GM12878 (cell line): ENCODE data around the gene LMCD1. TPM values are rescaled to one million over a fixed set of nuclear protein-coding genes. Genes with fewer than 3 reads are reported as not detected.

ENCODE experiments used
- ATAC-seq: fragments of 200-7000 bp; cut with Tn5 transposase; 3 replicates; pipeline ENCODE4 v1.9.1; 2020; ENCODE audit warnings: mild to moderate bottlenecking, moderate library complexity
- BruUV-seq: library from RNA; stranded (reverse); fragments of 400-500 nt; replicated peaks from 2 replicates; lab custom pipeline; 2021; lab: Mats Ljungman, UMichigan
- CTCF ChIA-PET: fragments of 300-600 bp; sonication (Branson Sonifier 250); formaldehyde crosslinking; extraction: SDS; loops from one replicate; lab custom pipeline; 2021; ENCODE audit warnings: inconsistent platforms; lab: Yijun Ruan, JAX
- POLR2A ChIA-PET: fragments of 350-600 bp; formaldehyde crosslinking; extraction: SDS; loops from one replicate; lab custom pipeline; 2021; ENCODE audit warnings: inconsistent platforms; lab: Charles Lee
- RAD21 ChIA-PET: fragments of 300-600 bp; sonication (Branson Sonifier 250); formaldehyde crosslinking; loops from one replicate; lab custom pipeline; 2023; ENCODE audit warnings: antibody characterized with exemption; ENCODE audit not compliant: unreplicated experiment; lab: Charles Lee
- SMC1A ChIA-PET: fragments of 300-600 bp; sonication (Branson Sonifier 250); formaldehyde crosslinking; loops from one replicate; lab custom pipeline; 2023; ENCODE audit not compliant: unreplicated experiment, uncharacterized antibody; lab: Charles Lee
- DNase-seq: peaks from one replicate; pipeline ENCODE4 v3.0.0-alpha.2; 2011; ENCODE audit warnings: low read depth, low spot score
- FAIRE-seq: peaks from 3 replicates; lab custom pipeline; 2011; peaks lifted over from hg19 to GRCh38; lab: Jason Lieb, UNC
- H2AFZ ChIP-seq: 2 replicates; pipeline ENCODE4 v1.6.0; 2011; ENCODE audit warnings: low read depth, low read length, control low read depth; ENCODE audit not compliant: control insufficient read depth
- H3K27ac ChIP-seq: 2 replicates; pipeline ENCODE4 v1.5.1; 2011; ENCODE audit warnings: control low read depth; ENCODE audit not compliant: control insufficient read depth, insufficient read depth
- H3K27me3 ChIP-seq, 2 experiments: replicated peaks in 1 of 2; 2 replicates each; pipeline versions ENCODE4 v1.6.0 to v1.6.1; 2011; ENCODE audit warnings: low read length in 1 of 2; ENCODE audit not compliant: control insufficient read depth in 2 of 2, insufficient read depth in 2 of 2
- H3K36me3 ChIP-seq, 2 experiments: 2 replicates each; pipeline ENCODE4 v1.5.1; 2011; ENCODE audit warnings: low read length in 1 of 2; ENCODE audit not compliant: control insufficient read depth in 2 of 2, insufficient read depth in 2 of 2
- H3K4me1 ChIP-seq: 2 replicates; pipeline ENCODE4 v1.6.1; 2011; ENCODE audit warnings: mild to moderate bottlenecking, low read length, moderate library complexity, mixed read lengths; ENCODE audit not compliant: control insufficient read depth, insufficient read depth
- H3K4me2 ChIP-seq: 2 replicates; pipeline ENCODE4 v1.6.0; 2011; ENCODE audit warnings: control low read depth; ENCODE audit not compliant: control insufficient read depth, insufficient read depth
- H3K4me3 ChIP-seq: fragments of 200-600 bp; sonication (generic); 2 replicates; pipeline ENCODE4 v1.5.1; 2016
- H3K79me2 ChIP-seq: 2 replicates; pipeline ENCODE4 v1.6.0; 2011; ENCODE audit warnings: low read length; ENCODE audit not compliant: control insufficient read depth, insufficient read depth
- H3K9ac ChIP-seq: 2 replicates; pipeline ENCODE4 v1.8.0; 2011; ENCODE audit warnings: low read length, control low read depth, mixed read lengths; ENCODE audit not compliant: control insufficient read depth, insufficient read depth
- H3K9me3 ChIP-seq: replicated peaks from 3 replicates; pipeline ENCODE4 v1.5.1; 2011; ENCODE audit warnings: mild to moderate bottlenecking, low read length; ENCODE audit not compliant: control insufficient read depth, insufficient read depth
- H4K20me1 ChIP-seq: 2 replicates; pipeline ENCODE4 v1.6.0; 2011; ENCODE audit not compliant: control insufficient read depth, insufficient read depth
- BACH1 ChIP-seq: fragments of 450-650 bp; IDR thresholded peaks from 2 replicates; pipeline ENCODE4 v1.6.1; 2017; ENCODE audit warnings: mild to moderate bottlenecking, borderline replicate concordance
- EP300 ChIP-seq, 2 experiments: fragments of 150-350 bp in 1 of 2; IDR thresholded peaks; 2 replicates each; pipeline ENCODE4 v1.6.1; 2011 to 2012; ENCODE audit warnings: low read depth in 2 of 2, low read length in 2 of 2, borderline replicate concordance in 1 of 2, improper control_type of control experiment in 1 of 2, inconsistent platforms in 1 of 2; ENCODE audit not compliant: control insufficient read depth in 1 of 2
- NR2C2 ChIP-seq: IDR thresholded peaks from 2 replicates; pipeline ENCODE4 v1.6.1; 2011; ENCODE audit warnings: borderline replicate concordance, low read depth; ENCODE audit not compliant: control insufficient read depth, insufficient read length
- SUZ12 ChIP-seq: fragments of 200-600 bp; sonication (generic); IDR thresholded peaks from one replicate; pipeline ENCODE4 v1.6.1; 2018; ENCODE audit warnings: antibody characterized with exemption, mild to moderate bottlenecking; ENCODE audit not compliant: unreplicated experiment
- WGBS: methylation state at CpG from one replicate; pipeline ENCODE4 v1.1.6; 2016; ENCODE audit warnings: low lambda C conversion rate; ENCODE audit not compliant: insufficient replicate concordance, insufficient coverage; ENCODE audit errors: missing lambda C conversion rate; 5-methylcytosine and 5-hydroxymethylcytosine counted together
- in situ Hi-C: fragments of 300-500 bp; cut with MboI; formaldehyde crosslinking; loops from 9 replicates; pipeline ENCODE4 v1.14.3; 2018; ENCODE audit warnings: mixed read lengths
- intact Hi-C: fragments of 100-400 bp; cut with micrococcal nuclease; formaldehyde crosslinking; loops from one replicate; pipeline ENCODE4 v1.14.2; 2022; ENCODE audit not compliant: unreplicated experiment
- polyA plus RNA-seq, 11 experiments: library from polyadenylated mRNA; depleted of rRNA in 4 of 11; unstranded in 6 of 11; stranded (reverse) in 5 of 11; fragments of >200 nt; fragmentation: Nextera tagmentation in 4 of 11; fragmentation: Illumina TruSeq in 1 of 11; extraction: Ambion mirVana in 4 of 11; extraction: Trizol in 1 of 11; gene quantifications; 1 replicate in 1 of 11; 2 replicates in 10 of 11; pipeline versions ENCODE4 v1.2.1 to v1.2.3, GENCODE V29; 2011 to 2016; ENCODE audit warnings: inconsistent platforms in 2 of 11, missing spikeins in 2 of 11, low read depth in 1 of 11
- total RNA-seq, 4 experiments: library from RNA; depleted of rRNA in 3 of 4; stranded (reverse); fragments of >200 nt in 3 of 4; fragmentation: Illumina TruSeq in 1 of 4; extraction: Trizol in 1 of 4; gene quantifications; 2 replicates each; pipeline versions ENCODE4 v1.2.1 to v1.2.3, GENCODE V29; 2013 to 2021
- TF ChIP-seq, protein P1 (sequence below): IDR thresholded peaks from 2 replicates; pipeline ENCODE4 v1.6.1; 2011; ENCODE audit warnings: borderline replicate concordance, low read depth, mild to moderate bottlenecking, moderate library complexity, low read length; ENCODE audit not compliant: insufficient read depth, poor library complexity, severe bottlenecking
- TF ChIP-seq, protein P2 (sequence below): fragments of 450-650 bp; formaldehyde crosslinking; IDR thresholded peaks from 2 replicates; pipeline ENCODE4 v1.4.0; 2020; ENCODE audit warnings: mild to moderate bottlenecking, moderate library complexity

LMCD1 gene
- total and polyA plus RNA-seq, 10 of the 15 experiments (the other 5 are each of a cell fraction or from before 2014, with no cell fraction given): 0.27 to 6.4 (median 1.7) TPM

GRCh38 chr3:8604988-8605387, 103.4 kb downstream of the LMCD1 start:
- Histone ChIP-seq H4K20me1 (no peaks in the 10 kb centered on the region), H3K4me3 (no peak overlapping the region), H3K4me1 (no peaks in the 10 kb centered on the region), H2AFZ (no peak overlapping the region), H3K4me2 (no peak overlapping the region), H3K79me2 (no peaks in the 10 kb centered on the region), H3K36me3 (no peaks in the 10 kb centered on the region)
- no peak for DNase-seq
- WGBS: 45% methylated on average over 3 of the region's 3 CpGs
- ChIA-PET SMC1A (interaction anchor here (1.4 kb wide), 1 partner anchor 32 kb away, joined by 3 read pairs; no protein-coding TSS in a partner anchor), CTCF (interaction anchor here (0.9 kb wide), 1 partner anchor 163 kb away, joined by 3 read pairs; no protein-coding TSS in a partner anchor)
- FAIRE-seq: no peak
- in situ Hi-C loops: no loop called here
- TF ChIP-seq NR2C2 (no peak), EP300 (IDR thresholded peaks at IDR 0.05; ENCODE audit: borderline replicate concordance in 1 of 2, control insufficient read depth in 1 of 2, low read depth in 2 of 2, low read length in 2 of 2) (no peak), BACH1 (no peak), SUZ12 (no peak)
- TF ChIP-seq, protein P1, sequence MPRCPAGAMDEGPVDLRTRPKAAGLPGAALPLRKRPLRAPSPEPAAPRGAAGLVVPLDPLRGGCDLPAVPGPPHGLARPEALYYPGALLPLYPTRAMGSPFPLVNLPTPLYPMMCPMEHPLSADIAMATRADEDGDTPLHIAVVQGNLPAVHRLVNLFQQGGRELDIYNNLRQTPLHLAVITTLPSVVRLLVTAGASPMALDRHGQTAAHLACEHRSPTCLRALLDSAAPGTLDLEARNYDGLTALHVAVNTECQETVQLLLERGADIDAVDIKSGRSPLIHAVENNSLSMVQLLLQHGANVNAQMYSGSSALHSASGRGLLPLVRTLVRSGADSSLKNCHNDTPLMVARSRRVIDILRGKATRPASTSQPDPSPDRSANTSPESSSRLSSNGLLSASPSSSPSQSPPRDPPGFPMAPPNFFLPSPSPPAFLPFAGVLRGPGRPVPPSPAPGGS: no peak
- TF ChIP-seq, protein P2, sequence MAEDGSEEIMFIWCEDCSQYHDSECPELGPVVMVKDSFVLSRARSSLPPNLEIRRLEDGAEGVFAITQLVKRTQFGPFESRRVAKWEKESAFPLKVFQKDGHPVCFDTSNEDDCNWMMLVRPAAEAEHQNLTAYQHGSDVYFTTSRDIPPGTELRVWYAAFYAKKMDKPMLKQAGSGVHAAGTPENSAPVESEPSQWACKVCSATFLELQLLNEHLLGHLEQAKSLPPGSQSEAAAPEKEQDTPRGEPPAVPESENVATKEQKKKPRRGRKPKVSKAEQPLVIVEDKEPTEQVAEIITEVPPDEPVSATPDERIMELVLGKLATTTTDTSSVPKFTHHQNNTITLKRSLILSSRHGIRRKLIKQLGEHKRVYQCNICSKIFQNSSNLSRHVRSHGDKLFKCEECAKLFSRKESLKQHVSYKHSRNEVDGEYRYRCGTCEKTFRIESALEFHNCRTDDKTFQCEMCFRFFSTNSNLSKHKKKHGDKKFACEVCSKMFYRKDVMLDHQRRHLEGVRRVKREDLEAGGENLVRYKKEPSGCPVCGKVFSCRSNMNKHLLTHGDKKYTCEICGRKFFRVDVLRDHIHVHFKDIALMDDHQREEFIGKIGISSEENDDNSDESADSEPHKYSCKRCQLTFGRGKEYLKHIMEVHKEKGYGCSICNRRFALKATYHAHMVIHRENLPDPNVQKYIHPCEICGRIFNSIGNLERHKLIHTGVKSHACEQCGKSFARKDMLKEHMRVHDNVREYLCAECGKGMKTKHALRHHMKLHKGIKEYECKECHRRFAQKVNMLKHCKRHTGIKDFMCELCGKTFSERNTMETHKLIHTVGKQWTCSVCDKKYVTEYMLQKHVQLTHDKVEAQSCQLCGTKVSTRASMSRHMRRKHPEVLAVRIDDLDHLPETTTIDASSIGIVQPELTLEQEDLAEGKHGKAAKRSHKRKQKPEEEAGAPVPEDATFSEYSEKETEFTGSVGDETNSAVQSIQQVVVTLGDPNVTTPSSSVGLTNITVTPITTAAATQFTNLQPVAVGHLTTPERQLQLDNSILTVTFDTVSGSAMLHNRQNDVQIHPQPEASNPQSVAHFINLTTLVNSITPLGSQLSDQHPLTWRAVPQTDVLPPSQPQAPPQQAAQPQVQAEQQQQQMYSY (CRISPR knock-in tag): no peak
- TF ChIP-seq, all 136 proteins: peak for 0
- ATAC-seq: no peak
- intact Hi-C loops: no loop called here
- no peaks in the 10 kb centered on the region for H3K9me3 ChIP-seq
- no peak overlapping the region for H3K27ac ChIP-seq
- POLR2A ChIA-PET: no interaction called here
- RAD21 ChIA-PET: no interaction called here
- no TSS peak for BruUV-seq
- H3K9ac ChIP-seq: no peak overlapping the region
- peaks cover 0 to 1% of the 10 kb centered on the region in 2 experiments; a peak in 1 of 4 replicates for H3K27me3 ChIP-seq
